BJ (cell line): Measurements from ENCODE around the gene SLC12A3. TPM values are rescaled to one million over a fixed set of nuclear protein-coding genes. Genes with fewer than 3 reads are reported as not detected.

Experiments
- CTCF ChIA-PET: fragments of 350-600 bp; formaldehyde crosslinking; extraction: SDS; loops from one replicate; lab custom pipeline; 2021; ENCODE audit warnings: antibody characterized with exemption, inconsistent platforms; lab: Yijun Ruan, JAX
- POLR2A ChIA-PET: fragments of 300-600 bp; sonication (Branson Sonifier 250); formaldehyde crosslinking; extraction: SDS; loops from one replicate; lab custom pipeline; 2021; ENCODE audit warnings: antibody characterized with exemption; lab: Charles Lee
- DNase-seq: peaks from one replicate; pipeline ENCODE4 v3.0.0-alpha.2; 2011; ENCODE audit warnings: low read depth
- H3K27me3 ChIP-seq: 2 replicates; pipeline ENCODE4 v1.6.0; 2011; ENCODE audit warnings: low read length; ENCODE audit not compliant: control insufficient read depth, insufficient read depth
- H3K36me3 ChIP-seq: 2 replicates; pipeline ENCODE4 v1.5.1; 2011; ENCODE audit warnings: low read length; ENCODE audit not compliant: control insufficient read depth, insufficient read depth
- H3K4me3 ChIP-seq: 2 replicates; pipeline ENCODE4 v1.5.1; 2011; ENCODE audit warnings: low read depth, mild to moderate bottlenecking, control low read depth, low read length
- CTCF ChIP-seq: IDR thresholded peaks from 2 replicates; pipeline ENCODE4 v1.5.1; 2011; ENCODE audit warnings: low read depth, mild to moderate bottlenecking, control low read depth, inconsistent platforms, low read length, moderate library complexity; ENCODE audit not compliant: insufficient read depth
- polyA plus RNA-seq: library from polyadenylated mRNA; depleted of rRNA; stranded (reverse); fragments of >200 nt; gene quantifications from 2 replicates; pipeline ENCODE4 v1.2.3, GENCODE V29; 2011

Gene SLC12A3
- polyA plus RNA-seq, 1 experiment: not detected

DNA sequence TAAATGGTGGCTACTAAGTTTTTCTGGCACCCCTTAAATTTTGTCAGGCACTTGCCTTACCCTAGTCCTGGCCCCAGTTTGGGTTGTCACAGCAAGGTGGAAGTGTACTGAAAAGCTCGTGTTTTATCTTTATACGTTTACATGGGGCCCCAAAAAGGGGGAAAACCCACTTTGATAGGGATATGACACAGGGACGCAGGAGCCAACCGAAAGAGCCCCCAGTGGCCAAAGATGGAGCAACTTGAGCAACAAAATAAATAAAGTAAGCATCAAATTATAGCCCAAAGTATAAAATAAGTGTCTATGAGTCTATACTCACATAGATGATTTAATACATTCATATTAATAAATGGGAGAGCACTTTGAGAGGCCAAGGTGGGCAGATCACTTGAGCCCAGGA, 91.7 kb downstream of the SLC12A3 start:
- Histone ChIP-seq H3K36me3 (no peaks in the 10 kb centered on the region), H3K27me3 (no peaks in the 10 kb centered on the region), H3K4me3 (no peak overlapping the region)
- DNase-seq: no peak
- 0 out of 2 replicates have a peak, but pooled peaks have one; percentile 21 for TF ChIP-seq CTCF
- CTCF ChIA-PET: interaction anchor here (0.6 kb wide), 1 partner anchor 103 kb away, joined by 3 read pairs; no protein-coding TSS in a partner anchor
- POLR2A ChIA-PET: no interaction called here

DNA sequence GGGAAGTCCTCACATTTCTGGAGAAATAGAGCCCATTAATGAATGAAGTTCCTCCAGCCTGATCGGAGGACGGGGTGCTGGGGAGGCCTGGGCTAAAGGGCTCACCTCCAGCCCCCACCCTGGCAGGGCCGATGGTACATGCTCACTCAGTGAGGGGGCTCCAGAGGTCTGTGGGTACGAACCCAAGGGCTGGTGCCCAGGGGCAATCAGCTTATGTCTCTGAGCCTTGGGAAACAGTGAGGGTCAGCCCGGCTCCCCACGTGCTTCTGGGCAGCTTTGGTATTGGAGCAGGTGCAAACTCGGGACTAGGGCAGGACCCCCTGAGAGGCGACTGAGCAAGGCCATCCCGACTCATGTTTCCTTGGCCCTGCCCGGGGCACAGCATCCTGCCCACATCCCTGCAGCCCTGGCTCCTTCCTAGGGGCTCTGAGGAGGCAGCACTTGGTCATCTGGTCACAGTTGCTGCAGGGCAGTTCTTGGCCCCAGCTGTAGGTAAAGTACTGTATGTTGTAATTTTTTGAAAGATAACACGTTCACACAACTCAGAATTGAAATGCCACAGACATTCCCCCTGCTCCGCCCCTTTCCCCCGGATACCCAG, 95.8 kb downstream of the SLC12A3 start:
- ChIA-PET POLR2A (no interaction called here), CTCF (interaction anchor here (2.6 kb wide), 1 partner anchor 8 kb away, joined by 13 read pairs; no protein-coding TSS in a partner anchor)
- DNase-seq: no peak

GRCh38 chr16:56961386-56961785, 96.4 kb downstream of the SLC12A3 start:
- no peak overlapping the region for H3K4me3 ChIP-seq
- ChIA-PET POLR2A (no interaction called here), CTCF (interaction anchor here (2.6 kb wide), 1 partner anchor 9 kb away, joined by 13 read pairs; no protein-coding TSS in a partner anchor)
- DNase-seq: no peak
- no peaks in the 10 kb centered on the region for H3K36me3 ChIP-seq
- H3K27me3 ChIP-seq: no peaks in the 10 kb centered on the region
- TF ChIP-seq CTCF: no peak

More for the DNA sequence above, 95.8 kb downstream of the SLC12A3 start:
- no peak for TF ChIP-seq CTCF
- Histone ChIP-seq H3K27me3 (no peaks in the 10 kb centered on the region), H3K36me3 (no peaks in the 10 kb centered on the region), H3K4me3 (no peak overlapping the region)

DNA sequence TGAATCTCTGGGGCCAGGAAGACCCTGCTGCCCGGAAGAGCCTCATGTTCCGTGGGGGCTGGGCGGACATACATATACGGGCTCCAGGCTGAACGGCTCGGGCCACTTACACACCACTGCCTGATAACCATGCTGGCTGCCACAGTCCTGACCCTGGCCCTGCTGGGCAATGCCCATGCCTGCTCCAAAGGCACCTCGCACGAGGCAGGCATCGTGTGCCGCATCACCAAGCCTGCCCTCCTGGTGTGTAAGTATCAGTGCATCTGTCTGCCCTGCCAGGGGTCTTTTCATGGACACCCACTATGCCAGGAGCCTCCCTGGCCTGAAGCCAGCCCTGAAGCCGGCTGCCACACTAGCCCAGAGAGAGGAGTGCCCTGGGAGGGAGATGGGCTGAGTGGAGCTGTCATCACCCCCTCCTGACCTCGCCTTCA, 96.9 kb downstream of the SLC12A3 start, which contains the start of gene CETP:
CETP (plus strand) TSS at position 100 of the 431 bp plus-strand sequence; CDS start at position 130, 30 bp downstream.
- ChIA-PET POLR2A (no interaction called here), CTCF (interaction anchor here (1.3 to 2.6 kb wide), 2 partner anchors 9 to 11 kb away, joined by 3 to 13 read pairs; no protein-coding TSS in a partner anchor)

More for the DNA sequence above, 96.9 kb downstream of the SLC12A3 start, which contains the start of gene CETP:
- no peak for TF ChIP-seq CTCF
- no peak within 1 kb of the TSS for H3K4me3 ChIP-seq
- no peaks in the 10 kb centered on the region for H3K27me3 ChIP-seq
- no peaks in the 10 kb centered on the region for H3K36me3 ChIP-seq
- no peak for DNase-seq
